Fibroblast of lung (primary cell): ENCODE measurements around the gene FMNL2.

Experiments
- EZH2 ChIP-seq: IDR thresholded peaks from 2 replicates; pipeline ENCODE4 v1.5.1; 2012; ENCODE audit warnings: low read length, control low read depth, mild to moderate bottlenecking; ENCODE audit errors: missing control alignments
- TF ChIP-seq, protein P1 (sequence below), 2 donors: IDR thresholded peaks in 1 of 2; conservative IDR thresholded peaks in 1 of 2; 1 replicate in 1 of 2; 2 replicates in 1 of 2; pipeline ENCODE4 v1.5.1; 2011 to 2012; ENCODE audit warnings: low read length in 2 of 2, control low read depth in 1 of 2, inconsistent platforms in 1 of 2, low read depth in 1 of 2, mild to moderate bottlenecking in 1 of 2

DNA sequence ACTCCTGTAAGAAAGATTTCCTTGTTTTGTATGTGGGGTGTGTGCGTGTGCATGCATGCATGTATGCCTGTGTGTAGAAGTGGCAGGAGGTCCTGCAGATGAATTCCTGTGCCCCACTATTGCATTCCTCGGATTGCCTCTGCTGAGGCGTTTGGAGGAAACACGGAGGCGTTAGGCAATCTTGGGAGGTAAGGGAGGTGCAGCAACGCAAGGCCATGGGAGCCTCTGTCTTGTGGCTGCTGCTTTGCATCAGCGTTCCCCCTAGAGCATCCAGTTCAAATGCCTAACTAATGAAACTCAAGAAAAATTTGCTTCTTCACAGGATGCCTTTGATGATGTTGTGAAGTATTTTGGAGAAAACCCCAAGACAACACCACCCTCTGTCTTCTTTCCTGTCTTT, 302.3 kb downstream of the FMNL2 start:
- TF ChIP-seq, protein P1, sequence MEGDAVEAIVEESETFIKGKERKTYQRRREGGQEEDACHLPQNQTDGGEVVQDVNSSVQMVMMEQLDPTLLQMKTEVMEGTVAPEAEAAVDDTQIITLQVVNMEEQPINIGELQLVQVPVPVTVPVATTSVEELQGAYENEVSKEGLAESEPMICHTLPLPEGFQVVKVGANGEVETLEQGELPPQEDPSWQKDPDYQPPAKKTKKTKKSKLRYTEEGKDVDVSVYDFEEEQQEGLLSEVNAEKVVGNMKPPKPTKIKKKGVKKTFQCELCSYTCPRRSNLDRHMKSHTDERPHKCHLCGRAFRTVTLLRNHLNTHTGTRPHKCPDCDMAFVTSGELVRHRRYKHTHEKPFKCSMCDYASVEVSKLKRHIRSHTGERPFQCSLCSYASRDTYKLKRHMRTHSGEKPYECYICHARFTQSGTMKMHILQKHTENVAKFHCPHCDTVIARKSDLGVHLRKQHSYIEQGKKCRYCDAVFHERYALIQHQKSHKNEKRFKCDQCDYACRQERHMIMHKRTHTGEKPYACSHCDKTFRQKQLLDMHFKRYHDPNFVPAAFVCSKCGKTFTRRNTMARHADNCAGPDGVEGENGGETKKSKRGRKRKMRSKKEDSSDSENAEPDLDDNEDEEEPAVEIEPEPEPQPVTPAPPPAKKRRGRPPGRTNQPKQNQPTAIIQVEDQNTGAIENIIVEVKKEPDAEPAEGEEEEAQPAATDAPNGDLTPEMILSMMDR (conservative IDR thresholded peaks at IDR 0.05 in 1 of 2, IDR thresholded peaks at IDR 0.05 in 1 of 2; ENCODE audit: low read depth in 1 of 2, low read length in 2 of 2): no peak
- TF ChIP-seq EZH2: no peak
